Measurements from ENCODE around the gene PAFAH2.
A peak's percentile ranks its signal among the peaks of the same experiment; 100 is the strongest.

PAFAH2 gene

GRCh38 chr1:25917996-25918395 is 79.9 kb downstream of the PAFAH2 start:
- TF ChIP-seq CTCF (IDR thresholded peaks at IDR 0.05; ENCODE audit: low read depth, low read length) (no peak), EZH2phosphoT487 (IDR thresholded peaks at IDR 0.05; ENCODE audit: low read depth) (no peak)
- Histone ChIP-seq H3K4me1 (ENCODE audit: low read length) (peaks cover 12% of the 10 kb centered on the region), H3K27me3 (ENCODE audit: low read depth, low read length) (no peaks in the 10 kb centered on the region), H3K36me3 (replicated peaks; ENCODE audit: low read depth, low read length) (no peaks in the 10 kb centered on the region), H2AFZ (ENCODE audit: low read depth, low read length) (no peak overlapping the region), H3K27ac (ENCODE audit: low read length) (no peak overlapping the region), H3K9me3 (ENCODE audit: insufficient read depth, low read length) (no peaks in the 10 kb centered on the region), H3K79me2 (ENCODE audit: low read length) (no peaks in the 10 kb centered on the region), H3K4me3 (ENCODE audit: low read length) (no peak overlapping the region), H3K4me2 (ENCODE audit: low read length) (no peak overlapping the region), H3K9ac (ENCODE audit: low read length) (no peak overlapping the region), H4K20me1 (ENCODE audit: insufficient read depth, low read length) (no peaks in the 10 kb centered on the region)

GRCh38 chr1:25916460-25916859 is 81.4 kb downstream of the PAFAH2 start:
- Histone ChIP-seq H3K27me3 (ENCODE audit: low read depth, low read length) (no peaks in the 10 kb centered on the region), H3K9me3 (ENCODE audit: insufficient read depth, low read length) (no peaks in the 10 kb centered on the region), H4K20me1 (ENCODE audit: insufficient read depth, low read length) (no peaks in the 10 kb centered on the region), H3K36me3 (replicated peaks; ENCODE audit: low read depth, low read length) (no peaks in the 10 kb centered on the region), H3K79me2 (ENCODE audit: low read length) (no peaks in the 10 kb centered on the region), H3K9ac (ENCODE audit: low read length) (no peak overlapping the region), H2AFZ (ENCODE audit: low read depth, low read length) (no peak overlapping the region), H3K27ac (ENCODE audit: low read length) (no peak overlapping the region), H3K4me3 (ENCODE audit: low read length) (no peak overlapping the region), H3K4me1 (ENCODE audit: low read length) (peaks cover 12% of the 10 kb centered on the region), H3K4me2 (ENCODE audit: low read length) (no peak overlapping the region)
- TF ChIP-seq EZH2phosphoT487 (IDR thresholded peaks at IDR 0.05; ENCODE audit: low read depth): no peak

GRCh38 chr1:25914074-25914995 is 83.5 kb downstream of the PAFAH2 start:
- Histone ChIP-seq H3K9ac (ENCODE audit: low read length) (no peak overlapping the region; the same call in 1 of the 2 replicates), H3K4me3 (ENCODE audit: low read length) (no peak overlapping the region), H3K9me3 (ENCODE audit: insufficient read depth, low read length) (no peaks in the 10 kb centered on the region), H3K27me3 (ENCODE audit: low read depth, low read length) (no peaks in the 10 kb centered on the region), H3K27ac (ENCODE audit: low read length) (no peak overlapping the region), H2AFZ (ENCODE audit: low read depth, low read length) (peak overlapping the region; percentile 88), H3K79me2 (ENCODE audit: low read length) (no peaks in the 10 kb centered on the region), H3K4me2 (ENCODE audit: low read length) (peak overlapping the region; percentile 56), H4K20me1 (ENCODE audit: insufficient read depth, low read length) (no peaks in the 10 kb centered on the region), H3K4me1 (ENCODE audit: low read length) (peaks cover 12% of the 10 kb centered on the region), H3K36me3 (replicated peaks; ENCODE audit: low read depth, low read length) (no peaks in the 10 kb centered on the region)
- no peak for TF ChIP-seq EZH2phosphoT487 (IDR thresholded peaks at IDR 0.05; ENCODE audit: low read depth)
- TF ChIP-seq CTCF (IDR thresholded peaks at IDR 0.05; ENCODE audit: low read depth, low read length): no peak

GRCh38 chr1:25913206-25913605 is 84.7 kb downstream of the PAFAH2 start:
- H3K36me3 ChIP-seq (replicated peaks; ENCODE audit: low read depth, low read length): no peaks in the 10 kb centered on the region
- H3K4me3 ChIP-seq (ENCODE audit: low read length): no peak overlapping the region
- no peaks in the 10 kb centered on the region for H3K9me3 ChIP-seq (ENCODE audit: insufficient read depth, low read length)
- H3K79me2 ChIP-seq (ENCODE audit: low read length): no peaks in the 10 kb centered on the region
- no peak overlapping the region for H3K4me2 ChIP-seq (ENCODE audit: low read length)
- no peaks in the 10 kb centered on the region for H4K20me1 ChIP-seq (ENCODE audit: insufficient read depth, low read length)
- H3K27me3 ChIP-seq (ENCODE audit: low read depth, low read length): no peaks in the 10 kb centered on the region
- peaks cover 12% of the 10 kb centered on the region for H3K4me1 ChIP-seq (ENCODE audit: low read length)
- TF ChIP-seq CTCF (IDR thresholded peaks at IDR 0.05; ENCODE audit: low read depth, low read length) (no peak), EZH2phosphoT487 (IDR thresholded peaks at IDR 0.05; ENCODE audit: low read depth) (no peak)
- no peak overlapping the region for H3K9ac ChIP-seq (ENCODE audit: low read length)
- H2AFZ ChIP-seq (ENCODE audit: low read depth, low read length): no peak overlapping the region
- no peak overlapping the region for H3K27ac ChIP-seq (ENCODE audit: low read length)
